Measurements from ENCODE around the gene DHCR7. TPM values are rescaled to one million over a fixed set of nuclear protein-coding genes. Genes with fewer than 3 reads are reported as not detected.
A peak's percentile ranks its signal among the peaks of the same experiment; 100 is the strongest.

DHCR7 gene
- total RNA-seq, 1 experiment from 2014 or later: 371 TPM

- Mint-ChIP-seq H3K9me3 (ENCODE audit: unreplicated experiment) (peaks cover 26% of the 10 kb centered on the region), H3K4me3 (ENCODE audit: unreplicated experiment) (peak overlapping the region; percentile 30), H3K36me3 (ENCODE audit: insufficient read depth, unreplicated experiment) (peaks cover 57% of the 10 kb centered on the region), H3K4me1 (ENCODE audit: low read depth, unreplicated experiment) (peaks cover 29% of the 10 kb centered on the region), H3K27ac (ENCODE audit: unreplicated experiment) (peak overlapping the region; percentile 4), H3K27me3 (ENCODE audit: insufficient read depth, unreplicated experiment) (no peaks in the 10 kb centered on the region)
- TF ChIP-seq CTCF (IDR thresholded peaks at IDR 0.05; ENCODE audit: insufficient read depth in 1 of 2, low read depth in 1 of 2, low read length in 1 of 2, severe bottlenecking in 1 of 2, unreplicated experiment in 1 of 2): no peak
- H3K4me3 ChIP-seq (ENCODE audit: low read depth, low read length): no peak overlapping the region
- intact Hi-C loops (cut with micrococcal nuclease; ENCODE audit: unreplicated experiment): loop anchor here (1.0 to 2.0 kb wide), 3 partner anchors 10 to 18 kb away; partner anchors contain the start of gene NADSYN1
- BruUV-seq (replicated peaks): no TSS peak
- ChIA-PET POLR2A (no interaction called here), CTCF (interaction anchor here (0.7 kb wide), 1 partner anchor 18 kb away, joined by 5 read pairs; the partner anchor contains the start of gene NADSYN1)
- peaks cover 17% of the 10 kb centered on the region for H3K36me3 ChIP-seq (ENCODE audit: control insufficient read depth, insufficient read depth, low read length)
- DNase-seq: peak; percentile 66 to 69
- peaks cover 23% of the 10 kb centered on the region for H3K4me1 ChIP-seq
- peaks cover 20% of the 10 kb centered on the region for H3K9me3 ChIP-seq
- H3K27me3 ChIP-seq (replicated peaks; ENCODE audit: control insufficient read depth, insufficient read depth, low read length): no peaks in the 10 kb centered on the region
Observed at GRCh38 chr11:71470946-71471345, 22.8 kb upstream of the DHCR7 start.

GRCh38 chr11:71467164-71467563, 19.0 kb upstream of the DHCR7 start:
- intact Hi-C loops (cut with micrococcal nuclease; ENCODE audit: unreplicated experiment): no loop called here
- POLR2A ChIA-PET: no interaction called here
- peaks cover 26% of the 10 kb centered on the region for H3K9me3 Mint-ChIP-seq (ENCODE audit: unreplicated experiment)
- BruUV-seq (replicated peaks): no TSS peak
- H3K4me3 ChIP-seq (ENCODE audit: low read depth, low read length): no peak overlapping the region
- no peak for TF ChIP-seq CTCF (IDR thresholded peaks at IDR 0.05; ENCODE audit: insufficient read depth in 1 of 2, low read depth in 1 of 2, low read length in 1 of 2, severe bottlenecking in 1 of 2, unreplicated experiment in 1 of 2)
- peaks cover 20% of the 10 kb centered on the region for H3K9me3 ChIP-seq
- H3K4me1 Mint-ChIP-seq (ENCODE audit: low read depth, unreplicated experiment): peaks cover 29% of the 10 kb centered on the region
- no peaks in the 10 kb centered on the region for H3K27me3 Mint-ChIP-seq (ENCODE audit: insufficient read depth, unreplicated experiment)
- H3K4me3 Mint-ChIP-seq (ENCODE audit: unreplicated experiment): no peak overlapping the region
- H3K36me3 ChIP-seq (ENCODE audit: control insufficient read depth, insufficient read depth, low read length): peaks cover 14% of the 10 kb centered on the region
- no peak overlapping the region for H3K27ac Mint-ChIP-seq (ENCODE audit: unreplicated experiment)
- H3K27me3 ChIP-seq (replicated peaks; ENCODE audit: control insufficient read depth, insufficient read depth, low read length): no peaks in the 10 kb centered on the region
- H3K36me3 Mint-ChIP-seq (ENCODE audit: insufficient read depth, unreplicated experiment): peaks cover 69% of the 10 kb centered on the region
- no peak for DNase-seq
- H3K4me1 ChIP-seq: peaks cover 23% of the 10 kb centered on the region
- CTCF ChIA-PET: interaction anchor here (1.3 kb wide), 1 partner anchor 14 kb away, joined by 3 read pairs; the partner anchor contains the start of gene NADSYN1

GRCh38 chr11:71466358-71466757, 18.2 kb upstream of the DHCR7 start:
- intact Hi-C loops (cut with micrococcal nuclease; ENCODE audit: unreplicated experiment): no loop called here
- peaks cover 26% of the 10 kb centered on the region for H3K4me1 Mint-ChIP-seq (ENCODE audit: low read depth, unreplicated experiment)
- no TSS peak for BruUV-seq (replicated peaks)
- TF ChIP-seq CTCF (IDR thresholded peaks at IDR 0.05; ENCODE audit: insufficient read depth in 1 of 2, low read depth in 1 of 2, low read length in 1 of 2, severe bottlenecking in 1 of 2, unreplicated experiment in 1 of 2): no peak
- ChIA-PET CTCF (interaction anchor here (1.3 kb wide), 1 partner anchor 13 kb away, joined by 3 read pairs; the partner anchor contains the start of gene NADSYN1), POLR2A (no interaction called here)
- peaks cover 73% of the 10 kb centered on the region for H3K36me3 Mint-ChIP-seq (ENCODE audit: insufficient read depth, unreplicated experiment)
- H3K9me3 Mint-ChIP-seq (ENCODE audit: unreplicated experiment): peaks cover 26% of the 10 kb centered on the region
- Histone ChIP-seq H3K9me3 (peaks cover 20% of the 10 kb centered on the region), H3K4me3 (ENCODE audit: low read depth, low read length) (no peak overlapping the region), H3K36me3 (ENCODE audit: control insufficient read depth, insufficient read depth, low read length) (peaks cover 14% of the 10 kb centered on the region), H3K27me3 (replicated peaks; ENCODE audit: control insufficient read depth, insufficient read depth, low read length) (no peaks in the 10 kb centered on the region), H3K4me1 (peaks cover 24% of the 10 kb centered on the region)
- no peak for DNase-seq
- H3K27ac Mint-ChIP-seq (ENCODE audit: unreplicated experiment): no peak overlapping the region
- H3K27me3 Mint-ChIP-seq (ENCODE audit: insufficient read depth, unreplicated experiment): no peaks in the 10 kb centered on the region
- H3K4me3 Mint-ChIP-seq (ENCODE audit: unreplicated experiment): no peak overlapping the region
